ENCODE measurements around the gene MPZL1. TPM values are rescaled to one million over a fixed set of nuclear protein-coding genes. Genes with fewer than 3 reads are reported as not detected.

MPZL1 gene
- total and polyA plus RNA-seq, 3 donors from 2014 or later: 148 to 160 (median 154) TPM

DNA sequence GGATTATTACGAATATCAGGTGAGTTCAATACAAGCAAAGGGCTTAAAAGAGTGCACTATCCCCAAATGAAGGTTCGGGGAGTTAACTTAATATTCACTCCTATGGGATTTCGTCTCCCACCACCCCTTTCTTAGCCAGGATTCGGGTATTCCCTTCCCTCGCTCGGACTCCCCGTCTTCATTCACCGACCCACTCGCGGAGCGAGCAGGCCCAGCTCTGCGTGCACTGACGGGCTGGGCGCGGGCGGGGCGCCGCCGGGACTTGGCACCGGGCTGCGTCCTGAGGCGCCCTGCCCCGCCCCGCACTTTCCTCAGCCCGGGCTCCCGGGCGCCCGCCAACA lies 7.7 kb upstream of the MPZL1 start:
- TF ChIP-seq, protein P1, sequence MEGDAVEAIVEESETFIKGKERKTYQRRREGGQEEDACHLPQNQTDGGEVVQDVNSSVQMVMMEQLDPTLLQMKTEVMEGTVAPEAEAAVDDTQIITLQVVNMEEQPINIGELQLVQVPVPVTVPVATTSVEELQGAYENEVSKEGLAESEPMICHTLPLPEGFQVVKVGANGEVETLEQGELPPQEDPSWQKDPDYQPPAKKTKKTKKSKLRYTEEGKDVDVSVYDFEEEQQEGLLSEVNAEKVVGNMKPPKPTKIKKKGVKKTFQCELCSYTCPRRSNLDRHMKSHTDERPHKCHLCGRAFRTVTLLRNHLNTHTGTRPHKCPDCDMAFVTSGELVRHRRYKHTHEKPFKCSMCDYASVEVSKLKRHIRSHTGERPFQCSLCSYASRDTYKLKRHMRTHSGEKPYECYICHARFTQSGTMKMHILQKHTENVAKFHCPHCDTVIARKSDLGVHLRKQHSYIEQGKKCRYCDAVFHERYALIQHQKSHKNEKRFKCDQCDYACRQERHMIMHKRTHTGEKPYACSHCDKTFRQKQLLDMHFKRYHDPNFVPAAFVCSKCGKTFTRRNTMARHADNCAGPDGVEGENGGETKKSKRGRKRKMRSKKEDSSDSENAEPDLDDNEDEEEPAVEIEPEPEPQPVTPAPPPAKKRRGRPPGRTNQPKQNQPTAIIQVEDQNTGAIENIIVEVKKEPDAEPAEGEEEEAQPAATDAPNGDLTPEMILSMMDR (IDR thresholded peaks at IDR 0.05): no peak
- no peak for TF ChIP-seq POLR2A (IDR thresholded peaks at IDR 0.05)
- Histone ChIP-seq H3K4me1 (no peaks in the 10 kb centered on the region), H3K4me3 (peak overlapping the region; percentile 73 to 77), H3K27me3 (no peaks in the 10 kb centered on the region), H3K27ac (peak overlapping the region; percentile 78 to 92), H3K36me3 (ENCODE audit: low read depth, missing control alignments) (no peaks in the 10 kb centered on the region), H3K9me3 (no peaks in the 10 kb centered on the region)
- WGBS, 2 donors: 0 to 1% methylated on average over 10 to 25 of the region's 28 CpGs
- intact Hi-C loops (cut with DNase I; ENCODE audit: low total_unique reads): no loop called here
- DNase-seq: no peak

DNA sequence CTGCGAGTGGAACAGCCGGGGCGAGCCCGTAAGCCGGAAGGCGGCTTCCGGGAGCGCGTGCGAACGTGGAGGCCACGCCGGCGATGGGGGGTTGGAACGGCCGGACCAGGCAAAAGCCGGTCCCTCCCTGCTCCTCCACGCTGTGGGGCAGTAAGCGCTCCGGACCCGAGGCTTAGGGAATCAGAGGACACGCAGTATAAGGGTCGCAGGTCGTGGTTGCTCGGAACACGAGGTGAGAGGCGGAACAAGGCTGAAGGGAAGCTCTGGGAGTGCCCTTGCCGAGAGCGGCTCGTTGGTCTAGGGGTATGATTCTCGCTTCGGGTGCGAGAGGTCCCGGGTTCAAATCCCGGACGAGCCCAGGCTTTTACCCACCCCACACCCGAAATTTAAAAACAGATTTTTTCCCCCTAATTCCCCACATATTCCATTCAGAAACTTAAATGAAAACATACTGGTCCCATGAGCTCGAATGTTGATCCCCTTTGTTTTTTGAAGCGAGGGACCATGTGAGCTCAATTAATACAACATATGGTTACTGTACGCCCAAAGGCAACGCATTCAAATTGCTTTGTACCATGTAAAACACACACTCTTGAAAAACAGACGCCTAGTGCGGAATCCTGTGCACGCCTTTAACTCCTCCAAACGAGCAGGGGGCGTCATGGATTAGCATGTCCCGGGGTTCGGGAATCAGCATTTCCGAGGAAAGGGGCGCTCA lies 7.2 kb upstream of the MPZL1 start:
- no peaks in the 10 kb centered on the region for H3K36me3 ChIP-seq (ENCODE audit: low read depth, missing control alignments)
- intact Hi-C loops (cut with DNase I; ENCODE audit: low total_unique reads): no loop called here
- no peaks in the 10 kb centered on the region for H3K27me3 ChIP-seq
- DNase-seq: peak; percentile 96
- TF ChIP-seq, protein P1 (IDR thresholded peaks at IDR 0.05): no peak
- TF ChIP-seq POLR2A (IDR thresholded peaks at IDR 0.05): no peak
- H3K27ac ChIP-seq: peak overlapping the region; percentile 78 to 92
- 0% methylated on average over 29 to 50 of the region's 50 CpGs for WGBS, 2 donors
- peak overlapping the region; percentile 73 to 77 for H3K4me3 ChIP-seq
- no peaks in the 10 kb centered on the region for H3K4me1 ChIP-seq
- no peaks in the 10 kb centered on the region for H3K9me3 ChIP-seq

GRCh38 chr1:167715157-167715999 lies 6.4 kb upstream of the MPZL1 start:
- H3K27ac ChIP-seq: peak overlapping the region; percentile 78 to 92
- DNase-seq: peak; percentile 96
- TF ChIP-seq, protein P1 (IDR thresholded peaks at IDR 0.05): peak; percentile 79 to 96 (median 87)
- no peak for TF ChIP-seq POLR2A (IDR thresholded peaks at IDR 0.05)
- intact Hi-C loops (cut with DNase I; ENCODE audit: low total_unique reads): no loop called here
- H3K4me3 ChIP-seq: peak overlapping the region; percentile 73 to 77
- no peaks in the 10 kb centered on the region for H3K36me3 ChIP-seq (ENCODE audit: low read depth, missing control alignments)
- H3K9me3 ChIP-seq: no peaks in the 10 kb centered on the region
- WGBS, 2 donors: 0 to 1% methylated on average over 24 to 26 of the region's 26 CpGs
- no peaks in the 10 kb centered on the region for H3K27me3 ChIP-seq
- no peaks in the 10 kb centered on the region for H3K4me1 ChIP-seq

GRCh38 chr1:167716000-167716271 lies 5.8 kb upstream of the MPZL1 start:
- H3K4me3 ChIP-seq: peak overlapping the region; percentile 73 to 77
- 2% methylated on average over 4 of the region's 4 CpGs for WGBS, 2 donors
- TF ChIP-seq, protein P1 (IDR thresholded peaks at IDR 0.05): no peak
- peak overlapping the region; percentile 49 to 54 for H3K27ac ChIP-seq
- H3K4me1 ChIP-seq: peaks cover 2% of the 10 kb centered on the region
- H3K9me3 ChIP-seq: no peaks in the 10 kb centered on the region
- no peaks in the 10 kb centered on the region for H3K36me3 ChIP-seq (ENCODE audit: low read depth, missing control alignments)
- H3K27me3 ChIP-seq: no peaks in the 10 kb centered on the region
- DNase-seq: no peak
- intact Hi-C loops (cut with DNase I; ENCODE audit: low total_unique reads): no loop called here

Data from testis (tissue), 3 donors.